Measurements from ENCODE around the gene POU2F1. TPM values are rescaled to one million over a fixed set of nuclear protein-coding genes. Genes with fewer than 3 reads are reported as not detected.
A peak's percentile ranks its signal among the peaks of the same experiment; 100 is the strongest.

Gene POU2F1
- total and polyA plus RNA-seq, 2 experiments from 2014 or later = 38.8 to 66.1 TPM

DNA sequence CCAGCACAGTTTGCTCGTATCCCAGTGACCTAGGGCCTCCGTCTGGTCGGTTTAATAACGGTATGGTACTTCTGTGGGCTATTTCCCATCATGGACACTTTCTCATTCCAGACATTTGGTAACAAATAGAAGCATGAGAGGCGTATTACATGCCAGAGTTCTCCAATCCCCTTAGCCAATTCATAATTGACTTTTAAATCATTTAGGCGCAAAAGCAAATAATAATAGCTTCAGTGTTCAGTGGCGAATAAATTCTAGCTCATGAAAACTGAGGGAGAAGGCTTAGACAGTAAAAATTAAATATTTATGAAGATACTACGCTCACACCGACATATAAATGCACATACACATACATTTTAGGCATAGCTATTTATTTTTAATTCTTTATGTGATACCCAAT is 247.1 kb downstream of the POU2F1 start:
- Mint-ChIP-seq H3K9me3 (no peaks in the 10 kb centered on the region), H3K27ac (no peak overlapping the region), H3K27me3 (ENCODE audit: insufficient read depth, low read depth, poor library complexity) (peaks cover 3% of the 10 kb centered on the region), H3K4me1 (peaks cover 35% of the 10 kb centered on the region), H3K4me3 (no peak overlapping the region), H3K36me3 (ENCODE audit: low read depth) (no peaks in the 10 kb centered on the region)
- no peak for DNase-seq (ENCODE audit: low spot score)
- Histone ChIP-seq H3K4me1 (ENCODE audit: insufficient read depth) (peaks cover 12% of the 10 kb centered on the region), H3K36me3 (ENCODE audit: insufficient read depth) (no peaks in the 10 kb centered on the region), H3K4me3 (no peak overlapping the region), H2AFZ (peak overlapping the region; percentile 80), H3K79me2 (replicated peaks; ENCODE audit: insufficient read depth) (no peaks in the 10 kb centered on the region), H3K27me3 (ENCODE audit: insufficient read depth) (no peaks in the 10 kb centered on the region), H3K27ac (ENCODE audit: low read depth) (no peak overlapping the region), H3F3A (replicated peaks; ENCODE audit: low read depth) (no peaks in the 10 kb centered on the region), H3K4me2 (peak overlapping the region; percentile 58), H4K20me1 (replicated peaks; ENCODE audit: insufficient read depth) (no peaks in the 10 kb centered on the region), H3K9me2 (ENCODE audit: insufficient read depth) (no peaks in the 10 kb centered on the region)
- ATAC-seq = peak; percentile 18; the same call in 2 of the 3 replicates
- TF ChIP-seq, protein P1, sequence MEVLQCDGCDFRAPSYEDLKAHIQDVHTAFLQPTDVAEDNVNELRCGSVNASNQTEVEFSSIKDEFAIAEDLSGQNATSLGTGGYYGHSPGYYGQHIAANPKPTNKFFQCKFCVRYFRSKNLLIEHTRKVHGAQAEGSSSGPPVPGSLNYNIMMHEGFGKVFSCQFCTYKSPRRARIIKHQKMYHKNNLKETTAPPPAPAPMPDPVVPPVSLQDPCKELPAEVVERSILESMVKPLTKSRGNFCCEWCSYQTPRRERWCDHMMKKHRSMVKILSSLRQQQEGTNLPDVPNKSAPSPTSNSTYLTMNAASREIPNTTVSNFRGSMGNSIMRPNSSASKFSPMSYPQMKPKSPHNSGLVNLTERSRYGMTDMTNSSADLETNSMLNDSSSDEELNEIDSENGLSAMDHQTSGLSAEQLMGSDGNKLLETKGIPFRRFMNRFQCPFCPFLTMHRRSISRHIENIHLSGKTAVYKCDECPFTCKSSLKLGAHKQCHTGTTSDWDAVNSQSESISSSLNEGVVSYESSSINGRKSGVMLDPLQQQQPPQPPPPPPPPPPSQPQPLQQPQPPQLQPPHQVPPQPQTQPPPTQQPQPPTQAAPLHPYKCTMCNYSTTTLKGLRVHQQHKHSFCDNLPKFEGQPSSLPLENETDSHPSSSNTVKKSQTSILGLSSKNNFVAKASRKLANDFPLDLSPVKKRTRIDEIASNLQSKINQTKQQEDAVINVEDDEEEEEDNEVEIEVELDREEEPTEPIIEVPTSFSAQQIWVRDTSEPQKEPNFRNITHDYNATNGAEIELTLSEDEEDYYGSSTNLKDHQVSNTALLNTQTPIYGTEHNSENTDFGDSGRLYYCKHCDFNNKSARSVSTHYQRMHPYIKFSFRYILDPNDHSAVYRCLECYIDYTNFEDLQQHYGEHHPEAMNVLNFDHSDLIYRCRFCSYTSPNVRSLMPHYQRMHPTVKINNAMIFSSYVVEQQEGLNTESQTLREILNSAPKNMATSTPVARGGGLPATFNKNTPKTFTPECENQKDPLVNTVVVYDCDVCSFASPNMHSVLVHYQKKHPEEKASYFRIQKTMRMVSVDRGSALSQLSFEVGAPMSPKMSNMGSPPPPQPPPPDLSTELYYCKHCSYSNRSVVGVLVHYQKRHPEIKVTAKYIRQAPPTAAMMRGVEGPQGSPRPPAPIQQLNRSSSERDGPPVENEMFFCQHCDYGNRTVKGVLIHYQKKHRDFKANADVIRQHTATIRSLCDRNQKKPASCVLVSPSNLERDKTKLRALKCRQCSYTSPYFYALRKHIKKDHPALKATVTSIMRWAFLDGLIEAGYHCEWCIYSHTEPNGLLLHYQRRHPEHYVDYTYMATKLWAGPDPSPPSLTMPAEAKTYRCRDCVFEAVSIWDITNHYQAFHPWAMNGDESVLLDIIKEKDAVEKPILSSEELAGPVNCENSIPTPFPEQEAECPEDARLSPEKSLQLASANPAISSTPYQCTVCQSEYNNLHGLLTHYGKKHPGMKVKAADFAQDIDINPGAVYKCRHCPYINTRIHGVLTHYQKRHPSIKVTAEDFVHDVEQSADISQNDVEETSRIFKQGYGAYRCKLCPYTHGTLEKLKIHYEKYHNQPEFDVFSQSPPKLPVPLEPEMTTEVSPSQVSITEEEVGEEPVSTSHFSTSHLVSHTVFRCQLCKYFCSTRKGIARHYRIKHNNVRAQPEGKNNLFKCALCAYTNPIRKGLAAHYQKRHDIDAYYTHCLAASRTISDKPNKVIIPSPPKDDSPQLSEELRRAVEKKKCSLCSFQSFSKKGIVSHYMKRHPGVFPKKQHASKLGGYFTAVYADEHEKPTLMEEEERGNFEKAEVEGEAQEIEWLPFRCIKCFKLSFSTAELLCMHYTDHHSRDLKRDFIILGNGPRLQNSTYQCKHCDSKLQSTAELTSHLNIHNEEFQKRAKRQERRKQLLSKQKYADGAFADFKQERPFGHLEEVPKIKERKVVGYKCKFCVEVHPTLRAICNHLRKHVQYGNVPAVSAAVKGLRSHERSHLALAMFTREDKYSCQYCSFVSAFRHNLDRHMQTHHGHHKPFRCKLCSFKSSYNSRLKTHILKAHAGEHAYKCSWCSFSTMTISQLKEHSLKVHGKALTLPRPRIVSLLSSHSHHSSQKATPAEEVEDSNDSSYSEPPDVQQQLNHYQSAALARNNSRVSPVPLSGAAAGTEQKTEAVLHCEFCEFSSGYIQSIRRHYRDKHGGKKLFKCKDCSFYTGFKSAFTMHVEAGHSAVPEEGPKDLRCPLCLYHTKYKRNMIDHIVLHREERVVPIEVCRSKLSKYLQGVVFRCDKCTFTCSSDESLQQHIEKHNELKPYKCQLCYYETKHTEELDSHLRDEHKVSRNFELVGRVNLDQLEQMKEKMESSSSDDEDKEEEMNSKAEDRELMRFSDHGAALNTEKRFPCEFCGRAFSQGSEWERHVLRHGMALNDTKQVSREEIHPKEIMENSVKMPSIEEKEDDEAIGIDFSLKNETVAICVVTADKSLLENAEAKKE (CRISPR knock-in tag; IDR thresholded peaks at IDR 0.05) = no peak
- TF ChIP-seq EZH2 (IDR thresholded peaks at IDR 0.05; ENCODE audit: low read depth, unreplicated experiment) (no peak), STAT1 (IDR thresholded peaks at IDR 0.05; ENCODE audit: unreplicated experiment) (no peak), EZH2phosphoT487 (IDR thresholded peaks at IDR 0.05; ENCODE audit: unreplicated experiment) (no peak)
- TF ChIP-seq, protein P2, sequence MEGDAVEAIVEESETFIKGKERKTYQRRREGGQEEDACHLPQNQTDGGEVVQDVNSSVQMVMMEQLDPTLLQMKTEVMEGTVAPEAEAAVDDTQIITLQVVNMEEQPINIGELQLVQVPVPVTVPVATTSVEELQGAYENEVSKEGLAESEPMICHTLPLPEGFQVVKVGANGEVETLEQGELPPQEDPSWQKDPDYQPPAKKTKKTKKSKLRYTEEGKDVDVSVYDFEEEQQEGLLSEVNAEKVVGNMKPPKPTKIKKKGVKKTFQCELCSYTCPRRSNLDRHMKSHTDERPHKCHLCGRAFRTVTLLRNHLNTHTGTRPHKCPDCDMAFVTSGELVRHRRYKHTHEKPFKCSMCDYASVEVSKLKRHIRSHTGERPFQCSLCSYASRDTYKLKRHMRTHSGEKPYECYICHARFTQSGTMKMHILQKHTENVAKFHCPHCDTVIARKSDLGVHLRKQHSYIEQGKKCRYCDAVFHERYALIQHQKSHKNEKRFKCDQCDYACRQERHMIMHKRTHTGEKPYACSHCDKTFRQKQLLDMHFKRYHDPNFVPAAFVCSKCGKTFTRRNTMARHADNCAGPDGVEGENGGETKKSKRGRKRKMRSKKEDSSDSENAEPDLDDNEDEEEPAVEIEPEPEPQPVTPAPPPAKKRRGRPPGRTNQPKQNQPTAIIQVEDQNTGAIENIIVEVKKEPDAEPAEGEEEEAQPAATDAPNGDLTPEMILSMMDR (conservative IDR thresholded peaks at IDR 0.05; ENCODE audit: low read depth in 2 of 2) = no peak
